ENCODE data around the gene MPHOSPH6.
A peak's percentile ranks its signal among the peaks of the same experiment; 100 is the strongest.
"Not testable (repeated sequence)": the region's sequence is repeated elsewhere in the genome, so short reads cannot be mapped to it uniquely, and the experiment has no call there.

MPHOSPH6 gene

DNA sequence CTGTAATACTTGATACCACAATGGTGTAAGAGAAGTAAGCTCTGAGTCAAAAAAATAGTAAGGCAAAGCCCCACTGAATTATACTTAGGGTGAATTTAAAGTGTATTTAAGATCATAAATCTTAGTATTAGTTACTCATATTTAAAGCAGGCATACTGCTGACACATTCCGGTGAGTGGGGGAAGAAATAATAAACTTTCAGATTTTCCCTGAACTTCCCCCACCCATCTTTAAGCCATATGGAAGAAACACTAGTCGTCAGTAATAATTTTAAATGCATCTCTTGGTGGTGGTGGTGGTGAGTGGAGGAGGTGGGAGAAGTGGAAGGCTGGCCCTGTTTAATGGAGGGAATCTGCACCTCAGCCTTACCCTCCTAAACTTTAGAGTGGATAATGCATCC lies 20.5 kb downstream of the MPHOSPH6 start:
- WGBS, 2 experiments, result 100% methylated on average over 1 of the region's 2 CpGs; no CpG with 5 or more reads in 1 of the 2 experiments
- H3K36me3 ChIP-seq (ENCODE audit: control insufficient read depth, insufficient read depth, low read length), result peaks cover 23% of the 10 kb centered on the region
- H3K27me3 ChIP-seq (ENCODE audit: control insufficient read depth, insufficient read depth, low read length, poor library complexity, severe bottlenecking), result no peaks in the 10 kb centered on the region
- H3K4me1 ChIP-seq (ENCODE audit: control insufficient read depth, insufficient read depth, low read length), result peaks cover 11% of the 10 kb centered on the region
- no peak overlapping the region for H3K4me3 ChIP-seq (ENCODE audit: insufficient read depth, low read depth, low read length)
- H3K27ac ChIP-seq (ENCODE audit: insufficient read depth, low read depth, low read length, poor library complexity, severe bottlenecking), result no peak overlapping the region
- no peaks in the 10 kb centered on the region for H3K9me3 ChIP-seq (ENCODE audit: control insufficient read depth, low read length)

DNA sequence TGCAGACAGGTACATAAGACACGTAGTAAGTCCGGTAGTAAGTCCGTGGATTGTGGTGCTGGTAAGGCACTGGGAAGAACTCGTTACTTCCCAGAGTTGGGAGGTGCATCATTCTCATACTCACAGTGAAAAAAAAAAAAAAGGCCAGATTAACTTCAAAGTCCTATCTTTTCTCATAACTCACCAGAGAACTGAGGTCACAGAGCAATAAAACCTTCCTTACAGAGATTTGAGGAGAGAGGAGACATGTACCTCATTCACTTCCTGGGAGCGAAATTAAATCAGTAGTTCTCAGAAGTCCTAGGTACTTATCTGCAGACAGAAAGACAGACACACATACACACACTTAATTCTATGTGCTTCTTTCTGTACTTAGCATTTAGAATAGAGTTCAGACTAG lies 22.5 kb downstream of the MPHOSPH6 start:
- Histone ChIP-seq H3K36me3 (ENCODE audit: control insufficient read depth, insufficient read depth, low read length) (peaks cover 23% of the 10 kb centered on the region), H3K27ac (ENCODE audit: insufficient read depth, low read depth, low read length, poor library complexity, severe bottlenecking) (no peak overlapping the region), H3K4me1 (ENCODE audit: control insufficient read depth, insufficient read depth, low read length) (peaks cover 11% of the 10 kb centered on the region), H3K27me3 (ENCODE audit: control insufficient read depth, insufficient read depth, low read length, poor library complexity, severe bottlenecking) (no peaks in the 10 kb centered on the region), H3K4me3 (ENCODE audit: insufficient read depth, low read depth, low read length) (no peak overlapping the region), H3K9me3 (ENCODE audit: control insufficient read depth, low read length) (no peaks in the 10 kb centered on the region)
- 96 to 98% methylated on average over 4 to 5 of the region's 5 CpGs for WGBS, 2 experiments

DNA sequence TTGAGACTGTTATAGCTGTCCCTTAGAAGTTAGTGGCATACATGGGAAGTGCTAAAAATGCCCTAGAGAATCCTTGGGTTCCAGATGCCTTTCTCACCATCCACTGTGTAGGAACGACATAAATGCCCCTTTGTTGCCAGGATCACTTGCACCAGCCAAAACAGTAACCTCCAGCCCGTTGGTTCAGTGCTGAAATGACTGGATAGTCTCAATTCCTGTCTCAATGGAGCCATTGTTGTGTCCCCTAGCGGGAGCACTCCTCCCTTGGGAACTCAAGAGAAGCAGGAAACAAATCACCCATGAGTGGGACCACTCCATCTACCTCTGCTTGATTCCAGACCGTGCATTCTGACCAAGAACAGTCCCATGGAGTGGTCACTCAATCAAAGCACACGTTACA lies 23.1 kb downstream of the MPHOSPH6 start:
- 94% methylated on average over 5 of the region's 5 CpGs for WGBS, 2 experiments

DNA sequence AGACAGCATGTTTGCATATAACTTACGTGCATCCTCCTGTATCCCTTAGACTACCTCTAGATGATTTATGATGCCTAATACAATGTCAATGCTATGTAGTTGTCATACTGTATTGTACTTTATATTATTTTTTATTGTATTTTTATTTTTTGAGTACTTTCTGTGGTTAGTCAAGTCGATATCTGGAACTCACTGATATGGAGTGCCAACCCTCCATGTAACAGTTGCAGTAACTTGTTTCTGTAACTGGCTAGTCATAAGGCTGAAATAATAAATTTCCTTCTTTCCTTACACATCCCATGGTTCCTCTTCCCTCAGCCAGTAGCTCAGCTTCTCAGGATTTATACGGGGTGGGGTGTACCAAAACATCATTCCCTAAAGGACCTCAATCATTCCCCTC lies 23.5 kb downstream of the MPHOSPH6 start:
- H3K4me3 ChIP-seq (ENCODE audit: insufficient read depth, low read depth, low read length), result no peak overlapping the region
- 92 to 100% methylated on average over 1 to 2 of the region's 3 CpGs for WGBS, 2 experiments
- H3K4me1 ChIP-seq (ENCODE audit: control insufficient read depth, insufficient read depth, low read length), result peaks cover 11% of the 10 kb centered on the region
- H3K9me3 ChIP-seq (ENCODE audit: control insufficient read depth, low read length), result no peaks in the 10 kb centered on the region
- no peak overlapping the region for H3K27ac ChIP-seq (ENCODE audit: insufficient read depth, low read depth, low read length, poor library complexity, severe bottlenecking)
- peaks cover 23% of the 10 kb centered on the region for H3K36me3 ChIP-seq (ENCODE audit: control insufficient read depth, insufficient read depth, low read length)
- H3K27me3 ChIP-seq (ENCODE audit: control insufficient read depth, insufficient read depth, low read length, poor library complexity, severe bottlenecking), result no peaks in the 10 kb centered on the region

More for the DNA sequence above, 23.1 kb downstream of the MPHOSPH6 start:
- peaks cover 23% of the 10 kb centered on the region for H3K36me3 ChIP-seq (ENCODE audit: control insufficient read depth, insufficient read depth, low read length)
- H3K27me3 ChIP-seq (ENCODE audit: control insufficient read depth, insufficient read depth, low read length, poor library complexity, severe bottlenecking), result no peaks in the 10 kb centered on the region
- no peak overlapping the region for H3K27ac ChIP-seq (ENCODE audit: insufficient read depth, low read depth, low read length, poor library complexity, severe bottlenecking)
- H3K4me3 ChIP-seq (ENCODE audit: insufficient read depth, low read depth, low read length), result no peak overlapping the region
- no peaks in the 10 kb centered on the region for H3K9me3 ChIP-seq (ENCODE audit: control insufficient read depth, low read length)
- H3K4me1 ChIP-seq (ENCODE audit: control insufficient read depth, insufficient read depth, low read length), result peaks cover 11% of the 10 kb centered on the region

DNA sequence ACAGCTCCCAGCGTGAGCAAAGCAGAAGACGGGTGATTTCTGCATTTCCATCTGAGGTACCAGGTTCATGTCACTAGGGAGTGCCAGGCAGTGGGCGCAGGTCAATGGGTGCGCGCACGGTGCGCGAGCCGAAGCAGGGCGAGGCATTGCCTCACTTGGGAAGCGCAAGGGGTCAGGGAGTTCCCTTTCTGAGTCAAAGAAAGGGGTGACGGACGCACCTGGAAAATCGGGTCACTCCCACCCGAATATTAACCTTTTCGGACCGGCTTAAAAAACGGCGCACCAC lies 30.8 kb downstream of the MPHOSPH6 start:
- 50 to 57% methylated on average over 19 of the region's 19 CpGs for WGBS, 2 experiments
- H3K4me1 ChIP-seq (ENCODE audit: control insufficient read depth, insufficient read depth, low read length), result not testable (repeated sequence)
- peak overlapping the region; percentile 10 for H3K4me3 ChIP-seq (ENCODE audit: insufficient read depth, low read depth, low read length)

DNA sequence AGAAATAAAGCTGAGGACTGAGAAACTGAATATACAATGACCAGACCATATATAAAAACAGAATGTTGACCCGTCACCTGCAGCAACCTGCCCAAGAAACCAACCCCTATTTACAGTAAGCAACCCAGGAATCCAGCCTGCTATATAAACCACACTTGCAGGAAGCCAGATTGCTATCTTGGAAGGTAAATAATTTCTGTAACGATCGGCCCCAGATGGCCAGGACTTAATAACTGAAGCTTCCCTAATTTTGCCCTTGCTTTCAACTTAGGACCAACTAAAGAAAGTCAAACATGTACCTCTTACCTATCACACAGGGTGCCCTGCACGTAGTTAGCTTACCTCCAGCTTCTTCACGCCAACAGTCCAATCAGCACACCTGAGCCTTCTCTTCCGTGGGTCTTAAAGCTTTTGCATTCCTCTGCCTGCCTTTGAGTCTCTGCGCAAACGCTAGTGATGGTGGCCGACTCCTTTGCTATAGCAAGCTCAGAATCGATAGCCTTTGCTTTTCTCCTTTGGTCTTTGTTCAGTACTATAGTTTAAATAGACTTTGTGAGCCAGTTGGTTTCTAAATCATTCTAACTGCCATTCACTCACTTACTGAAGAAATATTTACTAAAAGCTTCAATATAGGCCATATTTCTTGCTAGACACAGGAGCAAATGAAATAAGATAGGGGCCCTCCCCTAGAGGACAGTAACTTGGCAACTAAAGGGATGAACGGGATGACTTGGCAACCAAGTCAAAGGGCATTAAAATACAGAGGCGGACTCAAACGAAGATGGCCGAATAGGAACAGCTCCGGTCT lies 31.3 kb downstream of the MPHOSPH6 start:
- Histone ChIP-seq H3K27ac (ENCODE audit: insufficient read depth, low read depth, low read length, poor library complexity, severe bottlenecking) (no peak overlapping the region), H3K36me3 (ENCODE audit: control insufficient read depth, insufficient read depth, low read length) (no peaks in the 10 kb centered on the region), H3K4me1 (ENCODE audit: control insufficient read depth, insufficient read depth, low read length) (no peaks in the 10 kb centered on the region), H3K4me3 (ENCODE audit: insufficient read depth, low read depth, low read length) (no peak overlapping the region), H3K9me3 (ENCODE audit: control insufficient read depth, low read length) (no peaks in the 10 kb centered on the region), H3K27me3 (ENCODE audit: control insufficient read depth, insufficient read depth, low read length, poor library complexity, severe bottlenecking) (no peaks in the 10 kb centered on the region)
- WGBS, 2 experiments, result 88 to 90% methylated on average over 14 to 15 of the region's 15 CpGs

More for the DNA sequence above, 30.8 kb downstream of the MPHOSPH6 start:
- not testable (repeated sequence) for H3K9me3 ChIP-seq (ENCODE audit: control insufficient read depth, low read length); H3K27me3 ChIP-seq (ENCODE audit: control insufficient read depth, insufficient read depth, low read length, poor library complexity, severe bottlenecking); H3K36me3 ChIP-seq (ENCODE audit: control insufficient read depth, insufficient read depth, low read length); H3K27ac ChIP-seq (ENCODE audit: insufficient read depth, low read depth, low read length, poor library complexity, severe bottlenecking)

DNA sequence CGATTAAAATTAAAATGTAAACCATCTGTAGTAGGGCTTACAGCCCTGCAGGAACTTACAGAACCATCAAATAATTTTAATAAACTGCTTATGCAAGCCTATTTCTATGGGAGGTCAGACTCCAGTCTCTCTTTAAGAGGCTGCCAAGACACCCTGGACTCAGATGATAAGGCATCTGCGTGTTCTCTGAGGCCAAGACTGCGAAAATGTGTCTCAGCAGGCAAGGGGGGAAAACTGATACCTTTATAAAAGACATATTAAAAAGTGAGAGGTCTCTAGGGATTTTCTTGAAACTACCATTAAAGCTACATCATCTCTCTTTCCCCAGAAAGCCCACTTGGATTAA lies 32.2 kb downstream of the MPHOSPH6 start:
- WGBS, 2 experiments, result 95 to 96% methylated on average over 2 to 3 of the region's 3 CpGs
- H3K27me3 ChIP-seq (ENCODE audit: control insufficient read depth, insufficient read depth, low read length, poor library complexity, severe bottlenecking), result no peaks in the 10 kb centered on the region
- H3K4me1 ChIP-seq (ENCODE audit: control insufficient read depth, insufficient read depth, low read length), result no peaks in the 10 kb centered on the region
- H3K9me3 ChIP-seq (ENCODE audit: control insufficient read depth, low read length), result no peaks in the 10 kb centered on the region
- H3K36me3 ChIP-seq (ENCODE audit: control insufficient read depth, insufficient read depth, low read length), result no peaks in the 10 kb centered on the region
- no peak overlapping the region for H3K4me3 ChIP-seq (ENCODE audit: insufficient read depth, low read depth, low read length)
- H3K27ac ChIP-seq (ENCODE audit: insufficient read depth, low read depth, low read length, poor library complexity, severe bottlenecking), result no peak overlapping the region

DNA sequence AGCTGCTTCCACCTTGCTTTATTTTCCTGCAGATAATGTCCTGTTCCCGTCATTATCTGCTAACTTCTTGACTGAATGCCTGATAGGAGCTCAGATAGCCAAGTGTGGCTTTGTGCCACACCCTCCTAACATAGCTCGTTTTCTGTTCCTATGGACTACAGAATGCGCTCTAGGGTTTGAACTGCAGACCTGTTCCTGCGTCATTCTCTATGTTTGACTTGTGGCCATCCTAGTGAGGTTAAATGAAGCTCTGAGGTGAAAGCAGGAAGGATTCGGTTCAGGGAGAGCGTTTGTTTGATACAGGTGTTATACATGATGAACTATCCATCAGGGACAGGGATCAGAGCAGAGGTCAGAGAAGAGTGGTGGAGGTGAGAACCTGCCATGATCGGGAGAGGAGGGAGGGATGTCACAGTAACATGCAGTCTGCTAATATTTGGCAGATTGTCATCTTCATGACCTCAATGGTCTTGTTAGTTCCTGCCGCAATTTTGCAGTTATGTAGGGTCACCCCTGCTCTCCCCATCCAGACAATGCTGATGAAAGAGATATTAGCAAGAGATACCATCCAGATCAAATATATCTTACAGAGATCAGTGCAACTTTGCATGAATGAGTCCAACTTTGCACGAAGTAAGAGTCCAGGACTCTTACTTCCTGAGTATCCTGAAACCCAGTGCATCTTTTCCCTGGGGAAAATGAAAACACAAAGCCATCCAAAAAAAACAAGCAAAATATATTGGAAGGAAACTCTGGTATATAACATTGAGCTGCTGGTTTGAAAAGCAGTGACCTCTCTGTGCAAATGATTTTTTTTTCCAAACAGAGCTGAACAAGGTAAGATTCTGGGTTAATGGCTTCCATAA lies 32.8 kb downstream of the MPHOSPH6 start:
- H3K27ac ChIP-seq (ENCODE audit: insufficient read depth, low read depth, low read length, poor library complexity, severe bottlenecking), result no peak overlapping the region
- 96% methylated on average over 9 of the region's 9 CpGs for WGBS, 2 experiments

DNA sequence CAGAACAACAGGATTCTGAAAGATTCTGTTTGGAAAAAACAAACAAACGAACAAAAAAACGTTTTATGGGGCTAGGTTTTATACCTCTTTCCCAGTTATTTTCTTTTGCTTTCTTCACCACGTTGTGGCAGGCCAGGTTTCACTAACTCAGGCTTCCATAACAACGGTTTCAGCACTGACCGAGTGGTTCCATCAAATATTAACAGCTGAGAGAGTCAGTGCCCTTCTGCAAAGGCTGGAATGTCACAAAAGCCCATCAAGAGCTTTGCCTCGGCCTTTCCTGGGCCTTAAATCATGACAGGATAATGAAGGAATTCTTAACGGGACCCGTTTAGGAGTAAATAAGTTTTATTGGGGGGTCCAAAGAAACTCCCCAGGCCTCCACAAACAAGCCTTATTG lies 34.2 kb downstream of the MPHOSPH6 start:
- no peaks in the 10 kb centered on the region for H3K4me1 ChIP-seq (ENCODE audit: control insufficient read depth, insufficient read depth, low read length)
- no peaks in the 10 kb centered on the region for H3K9me3 ChIP-seq (ENCODE audit: control insufficient read depth, low read length)
- WGBS, 2 experiments, result 89 to 91% methylated on average over 8 of the region's 8 CpGs
- H3K4me3 ChIP-seq (ENCODE audit: insufficient read depth, low read depth, low read length), result no peak overlapping the region
- H3K27me3 ChIP-seq (ENCODE audit: control insufficient read depth, insufficient read depth, low read length, poor library complexity, severe bottlenecking), result no peaks in the 10 kb centered on the region
- no peak overlapping the region for H3K27ac ChIP-seq (ENCODE audit: insufficient read depth, low read depth, low read length, poor library complexity, severe bottlenecking)
- H3K36me3 ChIP-seq (ENCODE audit: control insufficient read depth, insufficient read depth, low read length), result no peaks in the 10 kb centered on the region

More for the DNA sequence above, 32.8 kb downstream of the MPHOSPH6 start:
- H3K4me1 ChIP-seq (ENCODE audit: control insufficient read depth, insufficient read depth, low read length), result no peaks in the 10 kb centered on the region
- no peaks in the 10 kb centered on the region for H3K27me3 ChIP-seq (ENCODE audit: control insufficient read depth, insufficient read depth, low read length, poor library complexity, severe bottlenecking)
- H3K4me3 ChIP-seq (ENCODE audit: insufficient read depth, low read depth, low read length), result no peak overlapping the region
- H3K9me3 ChIP-seq (ENCODE audit: control insufficient read depth, low read length), result no peaks in the 10 kb centered on the region
- no peaks in the 10 kb centered on the region for H3K36me3 ChIP-seq (ENCODE audit: control insufficient read depth, insufficient read depth, low read length)

DNA sequence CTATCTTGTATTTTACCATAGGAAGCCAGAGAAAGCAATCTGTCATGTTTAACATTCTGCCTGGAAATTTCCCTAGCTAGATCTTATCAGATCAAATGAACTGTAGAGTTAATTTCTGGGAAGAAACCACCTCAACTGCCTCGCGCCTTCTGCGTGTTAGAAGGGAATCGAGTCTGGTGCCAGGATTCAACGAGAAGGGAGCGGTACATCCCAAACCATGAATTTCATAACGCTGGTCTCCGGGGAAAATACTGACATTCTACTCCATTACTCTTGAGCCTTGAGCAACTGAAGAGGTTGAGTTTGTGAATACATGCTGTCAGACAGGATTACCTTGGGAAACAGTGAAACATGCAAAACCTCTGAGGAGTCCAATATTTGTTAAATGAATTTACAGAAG lies 35.2 kb downstream of the MPHOSPH6 start:
- no peaks in the 10 kb centered on the region for H3K36me3 ChIP-seq (ENCODE audit: control insufficient read depth, insufficient read depth, low read length)
- WGBS, 2 experiments, result 95 to 98% methylated on average over 8 of the region's 8 CpGs
- H3K4me3 ChIP-seq (ENCODE audit: insufficient read depth, low read depth, low read length), result no peak overlapping the region
- H3K27ac ChIP-seq (ENCODE audit: insufficient read depth, low read depth, low read length, poor library complexity, severe bottlenecking), result no peak overlapping the region
- H3K4me1 ChIP-seq (ENCODE audit: control insufficient read depth, insufficient read depth, low read length), result no peaks in the 10 kb centered on the region
- no peaks in the 10 kb centered on the region for H3K27me3 ChIP-seq (ENCODE audit: control insufficient read depth, insufficient read depth, low read length, poor library complexity, severe bottlenecking)
- H3K9me3 ChIP-seq (ENCODE audit: control insufficient read depth, low read length), result no peaks in the 10 kb centered on the region

All from ectodermal cell (in vitro differentiated cells).